Measurements from ENCODE around the gene DUOX1.

DUOX1 gene

GRCh38 chr15:45187894-45188830 is 58.4 kb downstream of the DUOX1 start, which contains the start of gene SHF:
Gene SHF (minus strand): TSS chr15:45187966. CDS start chr15:45187951, 15 bp downstream.
- peak; percentile 27 for DNase-seq (ENCODE audit: low read depth)

GRCh38 chr15:45197512-45197911 is 67.7 kb downstream of the DUOX1 start:
- no peak for DNase-seq (ENCODE audit: low read depth)

GRCh38 chr15:45198337-45199135 is 68.7 kb downstream of the DUOX1 start:
- DNase-seq (ENCODE audit: low read depth) = peak; percentile 89

- DNase-seq (ENCODE audit: low read depth) = no peak
Observed at GRCh38 chr15:45199136-45199810, 69.5 kb downstream of the DUOX1 start.

GRCh38 chr15:45200001-45200798 is 70.4 kb downstream of the DUOX1 start:
- peak; percentile 98 for DNase-seq (ENCODE audit: low read depth)

GRCh38 chr15:45200799-45201556 is 71.2 kb downstream of the DUOX1 start:
- peak; percentile 51 for DNase-seq (ENCODE audit: low read depth)

- DNase-seq (ENCODE audit: low read depth) = no peak
Observed at GRCh38 chr15:45201557-45201859, 71.7 kb downstream of the DUOX1 start.

GRCh38 chr15:45201869-45202268 is 72.1 kb downstream of the DUOX1 start:
- no peak for DNase-seq (ENCODE audit: low read depth)

- DNase-seq (ENCODE audit: low read depth) = no peak
Observed at GRCh38 chr15:45203182-45203581, 73.4 kb downstream of the DUOX1 start.

- no peak for DNase-seq (ENCODE audit: low read depth)
Observed at GRCh38 chr15:45205192-45205591, 75.4 kb downstream of the DUOX1 start.

- no peak for DNase-seq (ENCODE audit: low read depth)
Observed at GRCh38 chr15:45212493-45212892, 82.7 kb downstream of the DUOX1 start.
